ENCODE data around the gene CC2D1A.

- TF ChIP-seq CTCF (IDR thresholded peaks at IDR 0.05) (no peak), EZH2phosphoT487 (IDR thresholded peaks at IDR 0.05; ENCODE audit: borderline replicate concordance, low read depth) (no peak)
Measured at GRCh38 chr19:13872695-13873389, 33.2 kb upstream of the CC2D1A start.
